ENCODE measurements around the gene MGAT4C. TPM values are rescaled to one million over a fixed set of nuclear protein-coding genes. Genes with fewer than 3 reads are reported as not detected.
A peak's percentile ranks its signal among the peaks of the same experiment; 100 is the strongest.
"Not testable (repeated sequence)": the region's sequence is repeated elsewhere in the genome, so short reads cannot be mapped to it uniquely, and the experiment has no call there.

The MGAT4C gene
- total RNA-seq = 1 to 10 TPM; 4.2 to 4.9 TPM
- long read RNA-seq, full-length matches to known transcripts = 1 of 1 reads
- long read RNA-seq, partial matches to known transcripts = 0 of 1 reads
- long read RNA-seq, other reads (novel, unspliced or antisense) = 0 of 1 reads

DNA sequence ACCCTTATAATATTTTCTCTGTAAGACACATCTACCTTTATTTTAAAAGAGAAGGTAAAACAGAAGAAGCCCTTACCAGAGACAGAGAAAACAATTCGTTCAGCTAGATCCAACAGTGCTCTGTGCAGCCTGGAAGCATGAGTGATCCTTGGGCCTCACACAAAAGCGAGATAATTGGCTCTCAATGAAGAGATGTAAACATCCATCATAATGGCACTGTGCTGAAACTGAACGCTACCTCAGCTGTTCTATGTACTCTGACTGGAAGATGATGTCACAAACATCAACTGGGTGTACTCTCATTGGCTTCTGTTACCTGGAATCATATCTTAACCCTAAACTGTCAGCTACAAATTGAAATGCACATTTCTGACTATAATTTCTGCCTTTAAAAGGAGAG lies at the start of gene MGAT4C:
Gene MGAT4C, minus strand, starts transcription at position 229 of the 400 bp plus-strand sequence.
- DNase-seq = no peak
- peak; percentile 19 to 80 for ATAC-seq
- intact Hi-C loops (cut with DNase I) = no loop called here

DNA sequence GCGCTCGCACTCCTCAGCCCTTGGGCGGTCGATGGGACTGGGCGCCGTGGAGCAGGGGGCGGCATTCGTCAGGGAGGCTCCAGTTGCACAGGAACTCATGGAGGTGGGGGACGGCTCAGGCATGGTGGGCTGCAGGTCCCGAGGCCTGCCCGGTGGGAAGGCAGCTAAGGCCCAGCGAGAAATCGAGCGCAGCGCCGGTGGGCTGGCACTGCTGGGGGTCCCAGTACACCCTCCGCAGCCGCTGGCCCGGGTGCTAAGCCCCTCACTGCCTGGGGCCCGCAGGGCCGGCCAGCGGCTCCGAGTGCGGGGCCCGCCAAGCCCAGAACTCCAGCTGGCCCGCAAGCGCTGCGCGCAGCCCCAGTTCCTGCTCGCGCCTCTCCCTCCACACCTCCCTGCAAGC lies 40.2 kb upstream of the MGAT4C start:
- ATAC-seq; intact Hi-C loops (cut with DNase I); DNase-seq: not testable (repeated sequence)

GRCh38 chr12:86293682-86294240 lies 37.6 kb upstream of the MGAT4C start:
- DNase-seq (no peak), ATAC-seq (no peak)
- intact Hi-C loops (cut with DNase I) = no loop called here

- intact Hi-C loops (cut with DNase I) = no loop called here
- DNase-seq (no peak), ATAC-seq (no peak)
These were observed 36.3 kb upstream of the MGAT4C start for GRCh38 chr12:86292480-86292879.

DNA sequence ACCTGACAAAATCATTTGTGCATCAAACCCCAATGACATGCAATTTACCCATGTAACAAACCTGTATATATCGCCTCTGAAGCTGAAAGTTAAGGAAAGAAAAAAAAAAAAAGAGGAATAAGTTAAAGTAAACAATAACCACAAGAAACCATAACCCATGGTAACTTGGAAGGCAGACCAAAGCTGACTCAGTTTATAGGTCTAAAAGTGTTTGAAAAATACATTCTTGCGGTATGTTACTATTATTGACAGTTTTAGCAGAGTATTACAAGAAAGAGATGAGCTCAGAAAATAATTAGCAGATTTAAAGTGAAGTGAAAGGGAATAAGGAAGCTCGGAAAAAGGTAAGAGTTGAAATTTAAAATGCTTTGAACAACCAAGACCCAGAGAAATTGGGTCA lies 34.4 kb upstream of the MGAT4C start:
- intact Hi-C loops (cut with DNase I) = no loop called here
- ATAC-seq = no peak
- DNase-seq = no peak

DNA sequence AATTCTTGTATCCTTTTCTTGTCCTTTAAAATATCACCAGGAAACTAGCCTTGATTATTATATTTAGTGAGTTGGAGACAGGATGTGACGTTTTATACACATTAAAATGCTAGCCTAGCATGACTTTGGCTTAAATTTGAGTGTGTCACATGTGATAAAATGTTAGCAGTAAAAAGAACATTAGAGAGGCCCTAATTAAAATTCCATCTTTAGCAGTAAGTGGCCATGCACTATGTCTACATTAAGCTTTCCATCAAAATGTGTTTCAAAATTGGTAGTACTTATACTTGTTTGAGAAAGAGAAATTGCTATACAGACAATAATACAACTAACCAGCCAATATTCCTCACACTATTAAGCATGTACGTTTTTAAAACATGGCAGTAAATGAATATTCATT lies 29.9 kb upstream of the MGAT4C start:
- no peak for DNase-seq
- no peak for ATAC-seq
- intact Hi-C loops (cut with DNase I) = no loop called here

DNA sequence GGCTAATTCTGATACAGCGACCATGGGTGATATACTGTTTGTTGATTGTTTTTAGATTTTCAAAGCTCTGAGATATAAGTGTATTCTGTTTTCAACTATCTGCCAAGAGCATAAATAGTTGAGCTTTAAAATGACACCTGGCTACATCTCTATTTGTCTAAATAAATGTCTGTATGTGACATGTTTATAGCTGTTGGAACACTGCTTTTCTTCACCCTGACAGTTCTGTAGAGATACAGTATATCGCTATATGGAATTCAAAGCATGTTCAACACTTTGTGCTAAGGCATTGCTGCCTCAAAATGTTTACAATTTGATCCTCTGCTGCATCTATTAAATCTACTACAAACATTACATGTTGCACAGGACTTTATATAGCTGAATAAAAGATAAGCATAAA lies 27.4 kb upstream of the MGAT4C start:
- ATAC-seq (no peak), DNase-seq (no peak)
- intact Hi-C loops (cut with DNase I) = no loop called here

- intact Hi-C loops (cut with DNase I) = no loop called here
- no peak for ATAC-seq
- DNase-seq = no peak
These were observed 19.2 kb upstream of the MGAT4C start for GRCh38 chr12:86275356-86275755.

DNA sequence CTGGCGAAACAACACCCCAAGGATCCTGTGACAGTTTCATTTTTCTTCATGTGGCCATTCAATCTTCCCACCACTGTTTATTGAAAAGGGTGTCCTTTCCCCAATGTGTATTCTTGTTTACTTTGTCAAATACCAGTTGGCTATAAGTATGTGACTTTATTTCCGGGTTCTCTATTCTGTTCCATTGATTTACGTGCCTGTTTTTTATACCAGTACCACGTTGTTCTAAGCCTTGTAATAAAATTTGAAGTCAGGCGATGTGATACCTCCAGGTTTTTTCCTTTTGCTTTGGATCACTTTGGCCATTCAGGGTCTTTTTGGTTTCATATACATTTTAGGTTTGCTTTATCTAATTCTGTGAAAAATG lies 9.1 kb upstream of the MGAT4C start:
- ATAC-seq = no peak
- intact Hi-C loops (cut with DNase I) = no loop called here
- DNase-seq = no peak

DNA sequence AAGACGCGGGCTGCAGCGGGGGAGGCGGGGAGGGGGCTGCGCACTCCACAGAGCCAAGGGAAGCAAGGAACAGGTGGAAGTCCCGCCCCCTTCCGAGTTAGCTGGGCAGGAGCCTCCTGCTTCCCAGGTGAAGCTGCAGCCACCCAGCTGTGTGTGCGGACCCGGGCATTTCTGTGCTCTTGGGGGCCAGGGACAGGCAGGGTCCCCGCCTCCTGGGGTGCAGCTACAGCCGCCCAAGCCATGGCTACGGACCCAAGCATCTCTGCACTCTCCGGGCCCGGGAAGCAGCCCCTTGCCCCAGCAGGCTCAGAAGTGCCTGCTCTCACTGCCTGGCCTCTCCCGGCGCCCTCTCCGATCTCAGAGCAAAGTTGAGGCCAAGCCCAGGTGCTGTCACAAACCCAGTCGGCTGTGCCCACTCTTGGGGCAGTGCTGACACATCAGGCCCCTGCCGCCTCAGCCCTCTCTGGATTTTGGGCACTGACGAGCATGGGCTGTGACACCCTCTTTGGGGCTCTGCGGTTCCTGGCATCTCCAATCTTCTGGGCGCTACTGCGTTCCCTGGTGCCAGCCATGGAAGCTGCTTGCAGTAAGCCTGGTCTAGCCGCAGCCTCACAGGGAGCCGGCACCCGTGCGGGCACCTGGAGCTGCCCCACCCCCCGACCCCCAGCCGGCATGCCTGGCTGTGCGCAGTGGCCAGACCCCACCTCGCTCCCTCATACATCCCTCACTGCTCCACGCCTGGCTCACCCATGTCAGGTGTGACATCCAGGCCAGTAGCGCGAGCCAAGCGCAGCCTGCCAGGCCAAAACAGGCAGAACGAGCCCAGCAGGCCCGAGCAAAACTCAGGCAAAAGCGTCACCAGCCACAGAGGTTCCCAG lies 8.5 kb upstream of the MGAT4C start:
- intact Hi-C loops (cut with DNase I) = loop anchor here in 1 of 2 donors (5.0 kb wide), 1 partner anchor 648 kb away; no protein-coding TSS in a partner anchor
- DNase-seq (peak; percentile 19), ATAC-seq (peak; percentile 53 to 75)

GRCh38 chr12:86261578-86261977 lies 5.4 kb upstream of the MGAT4C start:
- intact Hi-C loops (cut with DNase I) = loop anchor here in 1 of 2 donors (5.0 kb wide), 1 partner anchor 651 kb away; no protein-coding TSS in a partner anchor
- no peak for DNase-seq
- no peak for ATAC-seq

DNA sequence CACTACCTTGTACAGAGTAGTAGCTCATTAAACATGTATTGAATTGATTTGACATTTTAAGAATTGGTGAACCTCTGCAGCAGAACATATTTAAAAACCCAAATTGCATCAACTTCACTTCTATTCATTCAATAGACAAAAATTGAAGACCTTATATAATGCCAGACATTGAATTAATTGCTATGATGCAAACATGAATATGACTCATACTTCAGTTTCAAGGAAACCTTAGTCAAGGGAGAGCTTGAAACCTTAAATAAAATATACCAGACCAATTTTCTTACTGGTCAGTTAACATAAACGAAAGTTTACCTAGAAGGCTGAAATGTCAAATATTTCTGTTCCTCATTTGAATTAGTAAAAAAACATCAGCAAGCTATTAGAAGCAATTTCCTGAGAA lies 5.0 kb upstream of the MGAT4C start:
- intact Hi-C loops (cut with DNase I) = loop anchor here in 1 of 2 donors (5.0 kb wide), 1 partner anchor 651 kb away; no protein-coding TSS in a partner anchor
- ATAC-seq = no peak

DNA sequence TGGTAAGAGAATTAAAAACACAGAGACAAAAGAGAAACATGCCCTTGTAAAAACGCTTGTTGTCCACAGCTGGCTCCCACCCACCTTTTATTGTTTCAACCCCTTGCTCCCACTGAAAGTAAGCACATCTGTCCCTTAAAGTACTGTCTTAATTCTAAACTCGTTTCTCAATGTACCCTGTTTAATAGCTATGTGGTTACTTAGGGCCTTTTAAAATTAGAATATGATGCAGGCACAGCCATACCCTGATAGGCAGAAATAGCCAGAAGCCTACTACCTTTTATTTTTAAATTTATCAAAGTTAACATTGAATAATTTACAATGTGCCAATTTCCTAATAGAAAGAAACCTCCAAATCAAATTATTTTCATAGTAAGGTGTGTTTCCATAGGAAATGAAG lies 4.0 kb upstream of the MGAT4C start:
- ATAC-seq (no peak), DNase-seq (no peak)
- intact Hi-C loops (cut with DNase I) = loop anchor here in 1 of 2 donors (5.0 kb wide), 1 partner anchor 652 kb away; no protein-coding TSS in a partner anchor

More for the DNA sequence above, 5.0 kb upstream of the MGAT4C start:
- no peak for DNase-seq

GRCh38 chr12:86257134-86257533 lies 943 bp upstream of the MGAT4C start:
- DNase-seq (no peak), ATAC-seq (peak; percentile 78 to 86)
- intact Hi-C loops (cut with DNase I) = no loop called here

DNA sequence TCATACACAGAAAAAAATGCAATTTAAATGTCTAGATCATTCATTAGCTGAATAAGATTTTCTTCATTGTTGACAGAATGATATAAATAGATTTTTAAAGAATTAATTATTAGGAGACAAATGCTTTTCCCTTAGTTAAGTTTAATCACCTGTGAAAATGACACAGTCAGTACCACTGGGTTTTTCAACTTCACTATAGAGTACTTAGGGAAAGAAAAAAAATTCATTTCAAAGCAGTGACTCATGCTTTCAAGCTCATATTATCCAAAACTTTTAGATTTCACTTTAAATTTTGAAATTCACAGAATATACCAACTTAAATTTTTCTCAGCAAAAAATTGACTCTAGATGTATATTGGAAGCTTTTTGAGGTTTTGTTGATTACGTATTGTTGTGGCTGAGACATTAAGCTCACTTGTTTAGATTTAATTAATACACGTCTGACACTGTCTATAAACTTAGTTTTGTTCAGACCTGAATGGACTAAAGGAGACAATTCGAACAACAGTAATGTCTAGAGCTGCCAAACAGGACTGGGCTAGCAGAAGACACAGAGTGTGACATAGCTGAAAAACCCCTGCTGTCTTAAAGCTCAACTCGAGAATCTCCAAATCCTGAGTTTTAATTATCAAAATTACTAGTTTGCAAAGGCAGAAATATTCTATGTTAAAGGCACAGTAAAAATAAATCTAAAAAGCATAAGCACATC lies 1.6 kb downstream of the MGAT4C start:
- ATAC-seq (no peak), DNase-seq (no peak)
- intact Hi-C loops (cut with DNase I) = no loop called here

- intact Hi-C loops (cut with DNase I) = no loop called here
- ATAC-seq (peak in 1 of 2 donors; percentile 77), DNase-seq (no peak)
These were observed 6.3 kb downstream of the MGAT4C start for GRCh38 chr12:86249851-86250250.

- ATAC-seq = no peak
- intact Hi-C loops (cut with DNase I) = no loop called here
- no peak for DNase-seq
These were observed 6.9 kb downstream of the MGAT4C start for GRCh38 chr12:86249276-86249675.

DNA sequence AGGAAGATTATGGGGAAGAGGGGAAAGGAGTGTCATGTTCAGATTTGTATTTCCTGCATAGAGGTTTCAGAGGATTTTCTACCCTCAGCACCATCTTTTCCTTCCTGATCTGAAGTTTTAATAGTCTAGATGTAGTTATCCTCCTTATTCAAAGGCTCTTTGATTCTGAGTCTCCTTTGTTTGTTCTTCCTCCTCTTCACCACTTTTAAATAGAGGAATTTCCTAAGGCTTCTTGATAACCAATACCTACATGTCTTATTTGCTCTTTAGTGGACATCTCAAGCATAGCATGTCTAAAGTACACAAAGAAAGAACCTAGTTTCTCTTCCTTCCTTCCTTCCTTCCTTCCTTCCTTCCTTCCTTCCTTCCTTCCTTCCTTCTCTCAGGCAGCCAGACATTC lies 8.3 kb downstream of the MGAT4C start:
- intact Hi-C loops (cut with DNase I) = no loop called here
- ATAC-seq (no peak), DNase-seq (no peak)

DNA sequence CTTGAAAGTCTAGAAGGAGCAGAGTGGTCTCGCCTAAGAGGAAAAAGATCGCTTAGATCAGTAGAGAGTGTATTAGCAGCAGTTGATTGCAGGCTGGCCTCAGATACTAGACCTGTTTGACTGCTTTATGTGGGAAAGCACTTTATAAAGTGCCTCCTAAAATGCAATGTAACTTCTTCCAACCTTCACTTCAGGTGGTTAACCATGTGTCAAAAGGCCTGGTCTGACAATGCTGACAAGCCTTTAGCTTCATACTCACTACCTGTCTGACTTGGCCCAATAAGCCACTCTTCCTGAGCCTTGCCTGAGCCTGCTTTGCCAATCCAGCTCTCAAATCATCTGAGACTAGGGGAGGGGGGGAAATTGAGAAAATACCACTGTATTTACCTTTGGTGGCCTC lies 14.6 kb downstream of the MGAT4C start:
- DNase-seq (no peak), ATAC-seq (no peak)
- intact Hi-C loops (cut with DNase I) = no loop called here

Measured in left cardiac atrium (tissue), 4 donors.